GM12865 (cell line): Measurements from ENCODE around the gene NTN4.
"Not testable (repeated sequence)": the region's sequence is repeated elsewhere in the genome, so short reads cannot be mapped to it uniquely, and the experiment has no call there.

Experiments
- DNase-seq: peaks from one replicate; pipeline ENCODE4 v3.0.0; 2010; ENCODE audit warnings: low read depth
- H3K4me3 ChIP-seq: 2 replicates; pipeline ENCODE4 v1.5.1; 2011; ENCODE audit warnings: mild to moderate bottlenecking, low read depth, low read length, control low read depth
- TF ChIP-seq, protein P1 (sequence below): IDR thresholded peaks from 2 replicates; pipeline ENCODE4 v1.5.1; 2011; ENCODE audit warnings: low read length, control low read depth, low read depth, inconsistent platforms; ENCODE audit not compliant: insufficient read depth; ENCODE audit errors: missing control alignments

The NTN4 gene

GRCh38 chr12:95742586-95742985 is 48.0 kb downstream of the NTN4 start:
- TF ChIP-seq, protein P1, sequence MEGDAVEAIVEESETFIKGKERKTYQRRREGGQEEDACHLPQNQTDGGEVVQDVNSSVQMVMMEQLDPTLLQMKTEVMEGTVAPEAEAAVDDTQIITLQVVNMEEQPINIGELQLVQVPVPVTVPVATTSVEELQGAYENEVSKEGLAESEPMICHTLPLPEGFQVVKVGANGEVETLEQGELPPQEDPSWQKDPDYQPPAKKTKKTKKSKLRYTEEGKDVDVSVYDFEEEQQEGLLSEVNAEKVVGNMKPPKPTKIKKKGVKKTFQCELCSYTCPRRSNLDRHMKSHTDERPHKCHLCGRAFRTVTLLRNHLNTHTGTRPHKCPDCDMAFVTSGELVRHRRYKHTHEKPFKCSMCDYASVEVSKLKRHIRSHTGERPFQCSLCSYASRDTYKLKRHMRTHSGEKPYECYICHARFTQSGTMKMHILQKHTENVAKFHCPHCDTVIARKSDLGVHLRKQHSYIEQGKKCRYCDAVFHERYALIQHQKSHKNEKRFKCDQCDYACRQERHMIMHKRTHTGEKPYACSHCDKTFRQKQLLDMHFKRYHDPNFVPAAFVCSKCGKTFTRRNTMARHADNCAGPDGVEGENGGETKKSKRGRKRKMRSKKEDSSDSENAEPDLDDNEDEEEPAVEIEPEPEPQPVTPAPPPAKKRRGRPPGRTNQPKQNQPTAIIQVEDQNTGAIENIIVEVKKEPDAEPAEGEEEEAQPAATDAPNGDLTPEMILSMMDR = no peak
- no peak for DNase-seq
- H3K4me3 ChIP-seq = no peak overlapping the region

DNA sequence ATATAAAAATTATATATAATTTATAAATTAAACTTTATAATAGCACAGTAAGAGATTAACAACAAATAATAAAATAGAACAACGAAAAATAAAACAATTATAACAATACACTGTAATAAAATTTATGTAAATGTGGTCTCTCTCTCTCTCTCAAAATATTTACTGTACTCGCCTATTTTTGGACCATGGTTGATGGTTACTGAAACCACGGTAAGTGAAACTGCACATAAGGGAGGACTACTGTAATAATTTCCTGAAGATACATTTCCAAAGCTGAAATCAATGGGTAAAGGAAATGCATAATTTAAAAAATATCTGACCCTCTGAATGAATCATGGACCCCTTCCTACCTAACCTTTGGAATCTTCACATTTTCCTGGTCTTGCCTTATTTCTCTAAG is 48.9 kb downstream of the NTN4 start:
- DNase-seq = no peak
- TF ChIP-seq, protein P1 = no peak
- no peak overlapping the region for H3K4me3 ChIP-seq

- no peak for DNase-seq
- no peak overlapping the region for H3K4me3 ChIP-seq
- TF ChIP-seq, protein P1 = no peak
Observed at GRCh38 chr12:95740751-95741150, 49.8 kb downstream of the NTN4 start.

DNA sequence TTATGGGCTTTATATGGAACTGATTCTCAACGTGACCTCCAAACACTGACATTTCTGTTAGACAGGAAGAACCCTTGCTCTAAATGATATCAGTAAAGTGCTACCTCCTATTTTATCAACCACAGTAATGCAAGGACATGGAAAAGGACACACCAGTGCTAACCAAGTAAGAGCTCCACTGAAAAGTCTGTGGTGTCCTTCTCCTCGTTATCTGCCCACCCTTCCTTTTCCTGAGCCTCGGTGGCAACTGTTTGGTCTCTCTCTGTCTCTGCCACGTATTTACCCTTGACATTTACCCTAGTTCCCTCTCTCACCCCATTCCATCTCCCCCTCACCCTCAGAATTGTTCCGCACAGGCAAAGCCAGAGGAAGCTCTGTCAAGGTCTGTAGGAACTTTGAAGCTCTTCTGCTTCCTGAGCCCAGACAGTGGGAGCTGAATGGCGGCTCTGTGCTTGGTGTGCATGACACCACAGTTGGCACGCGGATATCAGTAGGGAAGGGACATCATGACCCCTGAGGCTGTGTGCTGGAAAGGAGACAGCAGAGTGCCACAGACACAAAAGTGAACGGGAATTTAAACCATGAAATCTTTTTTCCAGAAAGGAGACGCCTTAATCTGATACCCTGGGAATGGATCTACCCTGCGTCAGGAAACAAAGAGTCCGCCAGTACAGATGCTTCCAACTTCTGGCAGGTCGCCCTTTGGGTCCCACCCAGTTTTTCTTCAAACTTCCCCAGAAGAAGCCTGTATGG is 50.8 kb downstream of the NTN4 start:
- TF ChIP-seq, protein P1 = no peak
- DNase-seq = no peak
- no peak overlapping the region for H3K4me3 ChIP-seq

DNA sequence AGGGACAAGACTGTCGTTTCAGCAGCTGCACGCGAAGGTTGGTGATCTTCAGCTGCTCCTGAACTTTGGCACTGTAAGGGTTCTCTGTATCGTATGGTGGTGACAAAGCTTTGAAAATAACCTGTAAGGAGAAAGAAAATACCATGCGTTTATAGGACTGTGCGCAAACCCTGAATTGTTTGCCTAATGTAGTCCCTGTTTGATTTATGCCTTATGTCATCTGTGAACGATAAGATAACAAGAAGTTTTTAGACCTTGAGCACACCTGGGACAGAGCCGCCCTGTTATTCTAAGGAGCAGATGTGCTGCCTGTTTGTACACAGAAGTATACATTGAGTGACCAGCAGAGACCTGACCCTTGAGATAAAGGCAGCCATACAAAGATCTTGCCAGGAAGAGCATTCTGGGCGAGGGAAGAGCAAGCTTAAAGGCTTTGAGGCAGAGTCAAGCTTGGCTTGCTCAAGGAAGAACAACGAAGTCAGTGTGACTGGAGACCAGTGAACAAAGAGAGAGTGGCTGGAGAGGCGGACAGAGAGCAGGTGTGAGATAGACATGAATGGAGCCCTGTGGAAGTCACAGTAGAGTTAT is 52.4 kb downstream of the NTN4 start:
- no peak overlapping the region for H3K4me3 ChIP-seq
- TF ChIP-seq, protein P1 = no peak
- DNase-seq = no peak

DNA sequence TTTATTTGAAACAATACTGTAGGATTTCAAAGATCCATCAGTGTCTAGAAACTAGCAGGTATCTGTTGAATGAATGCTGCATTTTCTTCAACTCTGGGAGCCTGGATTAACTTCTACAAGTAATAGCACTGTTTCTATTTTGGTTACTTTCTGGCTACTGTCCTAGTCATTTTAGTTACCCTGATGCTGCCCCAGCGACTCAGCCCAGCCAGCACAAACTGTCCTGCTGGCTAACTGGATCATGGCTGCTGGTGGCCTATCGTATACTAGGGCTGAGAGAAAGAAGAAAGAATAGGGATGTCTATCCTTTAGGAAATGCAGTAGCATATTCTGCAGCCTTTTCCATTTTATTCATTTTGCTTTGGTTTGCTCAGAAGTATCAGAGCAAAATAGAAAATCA is 53.9 kb downstream of the NTN4 start:
- DNase-seq = no peak
- H3K4me3 ChIP-seq = no peak overlapping the region
- TF ChIP-seq, protein P1 = no peak

- DNase-seq, H3K4me3 ChIP-seq: not testable (repeated sequence)
Observed at GRCh38 chr12:95735728-95736127, 54.8 kb downstream of the NTN4 start.
